Measurements from ENCODE around the gene DNAH10.

DNA sequence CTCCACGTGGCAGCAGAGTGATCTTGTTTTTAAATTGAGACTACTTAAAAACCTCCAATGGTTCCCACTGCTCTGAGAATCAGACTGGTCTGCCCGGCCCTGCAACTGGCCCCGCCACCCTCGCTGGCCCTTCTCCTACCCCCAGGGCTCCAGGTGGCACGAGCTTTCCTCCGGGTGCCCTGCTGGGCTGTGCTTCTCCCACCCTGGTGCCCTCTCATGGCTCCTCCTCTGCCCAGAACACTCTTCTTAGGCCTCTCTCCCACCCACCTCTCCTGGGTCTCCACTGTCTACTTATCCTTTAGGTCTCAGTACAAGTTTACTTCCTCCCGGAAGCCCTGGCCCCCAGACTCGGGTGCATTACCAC is 184.0 kb downstream of the DNAH10 start:
- TF ChIP-seq CTCF (IDR thresholded peaks at IDR 0.05 in 4 of 5, conservative IDR thresholded peaks at IDR 0.05 in 1 of 5) (no peak), POLR2A (IDR thresholded peaks at IDR 0.05) (no peak)
